Heart left ventricle (tissue), 16 donors: ENCODE data around the gene PERM1. TPM values are rescaled to one million over a fixed set of nuclear protein-coding genes. Genes with fewer than 3 reads are reported as not detected.

Experiments
- ATAC-seq, 4 donors: fragments of 200-7000 bp; cut with Tn5 transposase; one replicate each; pipeline ENCODE4 v1.9.1; 2020 to 2022; ENCODE audit warnings: moderate library complexity in 4 of 4, mild to moderate bottlenecking in 3 of 4, moderate number of reproducible peaks in 1 of 4
- DNase-seq, 5 donors: peaks; one replicate each; pipeline ENCODE4 v3.0.0-alpha.2; 2020
- H3K27ac ChIP-seq, 12 donors: fragments of 200-600 bp; sonication (generic) in 4 of 12; one replicate each; pipeline versions ENCODE4 v1.5.0 to v1.8.0; 2016 to 2022; ENCODE audit warnings: mild to moderate bottlenecking in 2 of 12
- H3K27me3 ChIP-seq, 9 donors: fragments of 200-600 bp; sonication (generic) in 2 of 9; one replicate each; pipeline versions ENCODE4 v1.5.1 to v1.8.0; 2016 to 2022; ENCODE audit warnings: mild to moderate bottlenecking in 3 of 9
- H3K36me3 ChIP-seq, 9 donors: fragments of 200-600 bp; sonication (generic) in 2 of 9; one replicate each; pipeline versions ENCODE4 v1.5.0 to v1.8.0; 2018 to 2022; ENCODE audit warnings: mild to moderate bottlenecking in 2 of 9
- H3K4me1 ChIP-seq, 12 donors: fragments of 200-600 bp; sonication (generic) in 4 of 12; one replicate each; pipeline versions ENCODE4 v1.5.0 to v1.8.0; 2016 to 2022; ENCODE audit warnings: mild to moderate bottlenecking in 3 of 12
- H3K4me3 ChIP-seq, 12 donors: fragments of 200-600 bp; sonication (generic) in 4 of 12; one replicate each; pipeline versions ENCODE4 v1.5.0 to v1.8.0; 2017 to 2022; ENCODE audit warnings: mild to moderate bottlenecking in 9 of 12, moderate library complexity in 4 of 12
- H3K9me3 ChIP-seq, 12 donors: fragments of 200-600 bp; sonication (generic) in 4 of 12; one replicate each; pipeline versions ENCODE4 v1.5.0 to v1.8.0; 2016 to 2022; ENCODE audit warnings: mild to moderate bottlenecking in 1 of 12
- POLR2A ChIP-seq, 2 donors: fragments of 450-650 bp; IDR thresholded peaks; one replicate each; pipeline ENCODE4 v1.6.1; 2017; ENCODE audit warnings: antibody characterized with exemption in 2 of 2, mild to moderate bottlenecking in 2 of 2, moderate library complexity in 2 of 2
- WGBS, 4 donors: extraction: QIAGEN DNeasy Blood & Tissue Kit in 2 of 4; methylation state at CpG; one replicate each; pipeline versions ENCODE4 v1.1.5 to v1.1.7; 2013 to 2018; 5-methylcytosine and 5-hydroxymethylcytosine counted together
- intact Hi-C, 10 donors: fragments of 100-400 bp; cut with DNase I; formaldehyde crosslinking; loops; one replicate each; pipeline versions ENCODE4 v1.11.1 to v1.14.2; 2022
- polyA plus RNA-seq, 2 donors: library from polyadenylated mRNA; stranded (reverse); fragments of 200-250 nt; gene quantifications; one replicate each; pipeline ENCODE4 v1.2.3, GENCODE V29; 2013
- total RNA-seq, 9 donors: library from RNA; depleted of rRNA in 2 of 9; stranded (reverse); fragments of >200 nt in 2 of 9; fragmentation: NEBNext Ultra II Directional in 3 of 9; extraction: Animal tissue kit (Norgen Biotek cat#: 25700) in 3 of 9; gene quantifications; one replicate each; pipeline versions ENCODE4 v1.1.0 to v1.2.4, GENCODE V29; 2016 to 2023
- TF ChIP-seq, protein P1 (sequence below), 12 donors: fragments of 200-600 bp; sonication (generic) in 4 of 12; IDR thresholded peaks; one replicate each; pipeline versions ENCODE4 v1.5.0 to v1.8.0; 2018 to 2022; ENCODE audit warnings: antibody characterized with exemption in 12 of 12, mild to moderate bottlenecking in 5 of 12
- donor health status: ischemic (EF 13 %, LVEDD 7.1; RV severe dilation, severe dysfunction).
- donor health status: healthy with polysubstance abuse.
- donor health status: DM: no; HTN: yes; CAD: no.
- donor health status: DM: no; HTN: no; CAD: no.
- donor health status: ischemic (EF 25% LVEDD 6.9; RV normal size, moderate dysfunction).
- donor health status: ischemic (EF 25% LVEDD 5.7; RV mildly dilated, moderate dysfunction).
- donor health status: healthy.
- donor health status: DM: yes; HTN: yes; CAD: no.
- donor health status: ischemic (EF 35%, LVEDD 5.7; RV mildly dilated, moderate dysfunction).
- donor health status: nonischemic (EF 11% LVEDD 7.7; RV severe dilation, severe dysfunction).
- donor health status: DM: yes; HTN: yes; CAD: no.
- donor health status: PGD.
- donor health status: ischemic (EF 29% LVEDD 5.4; RV normal size, mild dysfunction).
- donor health status: nonischemic (EF 23%, LVEDD 6.1; RV moderate dilation, normal function).

PERM1 gene
- total and polyA plus RNA-seq, 11 donors = 52.8 to 353 (median 104) TPM

GRCh38 chr1:1024149-1024770, 42.4 kb upstream of the PERM1 start:
- no peak for TF ChIP-seq POLR2A (IDR thresholded peaks at IDR 0.05)
- TF ChIP-seq, protein P1, sequence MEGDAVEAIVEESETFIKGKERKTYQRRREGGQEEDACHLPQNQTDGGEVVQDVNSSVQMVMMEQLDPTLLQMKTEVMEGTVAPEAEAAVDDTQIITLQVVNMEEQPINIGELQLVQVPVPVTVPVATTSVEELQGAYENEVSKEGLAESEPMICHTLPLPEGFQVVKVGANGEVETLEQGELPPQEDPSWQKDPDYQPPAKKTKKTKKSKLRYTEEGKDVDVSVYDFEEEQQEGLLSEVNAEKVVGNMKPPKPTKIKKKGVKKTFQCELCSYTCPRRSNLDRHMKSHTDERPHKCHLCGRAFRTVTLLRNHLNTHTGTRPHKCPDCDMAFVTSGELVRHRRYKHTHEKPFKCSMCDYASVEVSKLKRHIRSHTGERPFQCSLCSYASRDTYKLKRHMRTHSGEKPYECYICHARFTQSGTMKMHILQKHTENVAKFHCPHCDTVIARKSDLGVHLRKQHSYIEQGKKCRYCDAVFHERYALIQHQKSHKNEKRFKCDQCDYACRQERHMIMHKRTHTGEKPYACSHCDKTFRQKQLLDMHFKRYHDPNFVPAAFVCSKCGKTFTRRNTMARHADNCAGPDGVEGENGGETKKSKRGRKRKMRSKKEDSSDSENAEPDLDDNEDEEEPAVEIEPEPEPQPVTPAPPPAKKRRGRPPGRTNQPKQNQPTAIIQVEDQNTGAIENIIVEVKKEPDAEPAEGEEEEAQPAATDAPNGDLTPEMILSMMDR (IDR thresholded peaks at IDR 0.05) = no peak
- peaks cover 0 to 10% (median 0%) of the 10 kb centered on the region in 9 donors for H3K27me3 ChIP-seq
- intact Hi-C loops = loop anchor here in 3 of 10 donors (5.0 kb wide), 1 partner anchor 38 kb away; no protein-coding TSS in a partner anchor
- WGBS, 4 donors = 90 to 96% (median 93%) methylated on average over 7 to 9 of the region's 9 CpGs
- H3K36me3 ChIP-seq = no peaks in the 10 kb centered on the region
- peak overlapping the region in 1 of 12 donors; percentile 0 for H3K4me3 ChIP-seq
- peaks cover 0 to 60% (median 35%) of the 10 kb centered on the region in 12 donors for H3K4me1 ChIP-seq
- peak overlapping the region in 3 of 12 donors; percentile 6 to 73 (median 13) for H3K27ac ChIP-seq
- no peak for DNase-seq
- H3K9me3 ChIP-seq = no peaks in the 10 kb centered on the region
- ATAC-seq = no peak

- Histone ChIP-seq H3K27me3 (peaks cover 0 to 10% (median 0%) of the 10 kb centered on the region in 9 donors), H3K36me3 (no peaks in the 10 kb centered on the region), H3K9me3 (no peaks in the 10 kb centered on the region), H3K4me3 (no peak overlapping the region), H3K4me1 (peaks cover 0 to 63% (median 37%) of the 10 kb centered on the region in 12 donors), H3K27ac (no peak overlapping the region)
- TF ChIP-seq POLR2A (IDR thresholded peaks at IDR 0.05) = no peak
- TF ChIP-seq, protein P1 (IDR thresholded peaks at IDR 0.05) = no peak
- intact Hi-C loops = loop anchor here in 3 of 10 donors (5.0 kb wide), 1 partner anchor 39 kb away; no protein-coding TSS in a partner anchor
- DNase-seq = no peak
- no peak for ATAC-seq
- 76 to 85% (median 77%) methylated on average over 13 of the region's 13 CpGs for whole genome bisulfite sequencing, 4 donors
Observed at GRCh38 chr1:1023700-1024099, 41.8 kb upstream of the PERM1 start.

GRCh38 chr1:1022302-1023009, 40.6 kb upstream of the PERM1 start:
- DNase-seq = no peak
- peaks cover 0 to 63% (median 37%) of the 10 kb centered on the region in 12 donors for H3K4me1 ChIP-seq

More at GRCh38 chr1:1022302-1023009, 40.6 kb upstream of the PERM1 start:
- ATAC-seq = no peak
- no peak overlapping the region for H3K27ac ChIP-seq
- H3K36me3 ChIP-seq = no peaks in the 10 kb centered on the region
- no peaks in the 10 kb centered on the region for H3K9me3 ChIP-seq
- intact Hi-C loops = loop anchor here in 3 of 10 donors (5.0 kb wide), 1 partner anchor 40 kb away; no protein-coding TSS in a partner anchor
- WGBS, 4 donors = 75 to 94% (median 78%) methylated on average over 18 to 27 of the region's 27 CpGs
- TF ChIP-seq POLR2A (IDR thresholded peaks at IDR 0.05) = no peak
- TF ChIP-seq, protein P1 (IDR thresholded peaks at IDR 0.05) = no peak
- H3K4me3 ChIP-seq = no peak overlapping the region
- peaks cover 0 to 10% (median 0%) of the 10 kb centered on the region in 9 donors for H3K27me3 ChIP-seq
